ENCODE results near the gene COTL1.

Gene COTL1

DNA sequence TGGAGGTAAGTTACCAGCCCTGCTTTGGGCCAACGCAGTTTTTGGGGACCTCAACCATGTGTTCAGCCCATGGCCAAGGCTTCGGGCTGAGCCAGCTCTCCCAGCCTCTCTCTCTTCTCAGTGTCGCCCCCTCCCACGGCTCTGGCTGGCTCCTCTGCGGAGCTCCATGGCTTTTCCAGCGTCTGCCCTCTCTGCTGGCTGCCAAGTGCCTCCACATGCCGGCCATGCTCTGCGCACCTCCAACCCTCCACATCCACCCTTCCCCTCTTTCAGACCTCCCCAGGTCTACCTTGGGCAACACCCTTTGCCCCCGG is 23.2 kb downstream of the COTL1 start:
- no peak for DNase-seq

DNA sequence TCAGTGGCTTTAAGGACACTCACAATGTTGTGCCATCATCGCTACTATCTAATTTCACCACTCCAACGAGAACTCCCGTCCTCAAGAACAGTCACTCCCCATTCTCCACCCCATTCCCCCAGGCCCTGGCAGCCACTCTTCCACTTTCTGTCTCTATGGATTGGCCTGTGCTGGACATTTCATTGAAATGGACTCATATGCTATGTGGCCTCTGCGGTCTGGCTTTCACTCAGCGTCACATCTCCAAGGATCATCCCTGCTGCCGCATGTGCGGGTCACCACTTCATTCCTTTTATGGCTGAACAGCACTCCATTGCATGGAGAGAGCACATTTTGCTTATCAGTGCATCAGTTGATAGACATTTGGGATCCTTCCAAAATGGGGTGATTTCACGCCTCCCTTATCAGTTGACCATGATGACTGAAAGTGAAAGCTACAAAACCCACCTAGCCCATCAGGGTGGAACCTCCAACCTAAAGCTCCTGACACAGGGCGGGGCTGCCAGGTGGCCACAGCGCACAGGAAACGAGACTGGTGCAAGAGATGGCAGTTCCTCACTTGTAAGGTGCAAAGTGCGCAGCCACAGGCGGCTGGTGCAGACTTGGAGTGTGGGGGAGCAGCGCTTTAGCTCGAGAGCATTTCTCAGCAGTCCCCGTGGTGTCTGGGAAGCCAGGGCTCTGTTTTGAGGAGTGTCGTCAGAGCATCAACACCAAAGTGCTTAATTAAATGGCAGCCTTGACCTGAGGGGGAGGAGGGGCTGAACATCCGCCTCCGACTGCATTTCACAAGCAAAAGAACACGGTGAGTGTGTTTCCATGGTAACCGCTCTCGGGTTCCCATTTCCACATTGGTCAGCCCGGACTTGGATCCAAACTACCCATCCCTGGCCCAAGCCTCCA is 23.8 kb downstream of the COTL1 start:
- DNase-seq, result no peak

DNA sequence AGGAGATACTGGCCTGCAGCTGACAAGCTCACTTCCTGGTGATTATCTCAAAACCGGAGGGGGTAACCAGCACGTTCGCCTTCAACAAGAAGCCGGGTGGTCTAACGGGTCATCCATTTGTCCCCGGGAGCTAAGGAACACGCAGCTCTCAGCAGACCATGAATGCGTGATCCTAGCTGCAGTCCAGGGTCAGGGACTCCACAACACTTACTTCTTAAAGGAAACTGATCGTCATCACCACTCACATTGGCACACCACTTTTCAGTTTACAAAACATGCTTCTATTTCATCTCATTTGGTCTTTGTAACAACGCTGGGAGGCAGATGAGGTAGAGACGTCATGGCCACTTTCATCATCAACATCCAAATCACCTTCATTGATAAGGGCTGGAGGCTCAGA is 25.2 kb downstream of the COTL1 start:
- no peak for DNase-seq

DNA sequence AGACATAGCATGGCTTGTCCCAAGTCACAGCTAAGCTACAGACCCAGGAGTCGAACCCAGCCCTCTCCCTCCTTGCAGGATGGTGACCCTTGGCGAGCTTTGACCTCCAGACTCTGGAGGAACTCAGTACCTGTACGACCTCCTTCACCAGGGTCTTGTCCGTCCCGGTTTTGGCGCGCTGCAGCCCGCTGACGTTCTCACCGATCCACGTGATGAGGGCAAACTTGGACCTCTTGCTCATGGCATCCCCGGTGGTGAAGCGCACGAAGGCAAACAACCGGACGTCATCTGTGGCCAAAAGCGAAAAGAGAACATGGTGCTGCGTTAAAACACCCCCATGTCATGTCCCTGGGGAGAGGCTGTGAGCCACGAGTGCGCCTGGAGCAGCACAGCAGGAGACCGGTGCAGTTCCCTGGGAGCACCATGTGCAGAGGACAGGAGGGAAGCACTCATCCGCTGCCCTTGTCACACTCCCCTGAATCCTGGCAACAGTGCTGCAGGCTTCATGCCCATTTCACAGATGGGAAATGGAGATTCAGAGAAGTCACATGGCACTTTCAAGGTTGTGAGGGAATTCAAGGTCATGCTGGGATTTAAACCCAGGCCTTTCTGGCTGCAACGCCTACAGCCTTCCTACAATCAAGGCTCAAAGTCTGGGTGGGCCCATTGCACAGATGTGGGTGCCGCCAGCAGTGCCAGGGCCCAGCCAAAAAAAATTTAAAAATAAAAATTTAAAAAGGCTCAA is 27.7 kb downstream of the COTL1 start:
- DNase-seq, result no peak

DNA sequence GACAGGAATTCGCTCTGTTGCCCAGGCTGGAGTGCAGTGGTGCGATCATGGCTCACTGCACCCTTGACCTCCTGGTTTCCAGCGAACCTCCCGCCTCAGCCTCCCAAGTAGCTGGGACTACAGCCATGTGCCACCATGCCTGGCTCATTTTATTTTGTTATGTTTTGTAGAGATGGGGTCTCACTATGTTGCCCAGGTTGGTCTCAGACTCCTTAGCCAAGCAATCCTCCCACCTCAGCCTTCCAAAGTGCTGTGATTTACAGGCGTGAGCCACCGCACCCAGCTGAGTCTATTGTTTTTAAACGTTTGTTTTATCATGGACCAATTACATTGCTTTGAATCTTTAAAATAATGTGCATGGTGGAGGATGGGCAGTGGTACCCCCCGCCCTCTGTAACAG is 28.9 kb downstream of the COTL1 start:
- DNase-seq, result no peak

DNA sequence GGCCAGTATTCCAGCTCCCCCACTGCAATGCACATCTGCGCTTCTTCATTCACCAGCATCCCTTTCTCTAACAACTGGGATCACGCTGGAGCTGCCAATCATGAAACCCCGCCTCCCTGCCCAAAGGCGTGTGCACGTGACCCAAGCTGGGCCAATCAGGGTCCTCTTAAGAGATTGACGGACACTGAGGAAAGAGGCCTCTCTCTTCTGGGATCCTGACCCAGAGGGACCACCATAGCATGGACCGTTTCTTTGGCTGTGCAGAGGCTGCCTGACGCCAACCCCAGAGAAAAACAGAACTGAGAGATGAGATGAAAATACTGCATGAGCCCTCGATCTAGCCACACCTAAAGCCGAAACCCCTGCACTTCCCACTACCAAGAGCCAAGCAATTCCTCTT is 32.0 kb downstream of the COTL1 start:
- DNase-seq, result no peak

DNA sequence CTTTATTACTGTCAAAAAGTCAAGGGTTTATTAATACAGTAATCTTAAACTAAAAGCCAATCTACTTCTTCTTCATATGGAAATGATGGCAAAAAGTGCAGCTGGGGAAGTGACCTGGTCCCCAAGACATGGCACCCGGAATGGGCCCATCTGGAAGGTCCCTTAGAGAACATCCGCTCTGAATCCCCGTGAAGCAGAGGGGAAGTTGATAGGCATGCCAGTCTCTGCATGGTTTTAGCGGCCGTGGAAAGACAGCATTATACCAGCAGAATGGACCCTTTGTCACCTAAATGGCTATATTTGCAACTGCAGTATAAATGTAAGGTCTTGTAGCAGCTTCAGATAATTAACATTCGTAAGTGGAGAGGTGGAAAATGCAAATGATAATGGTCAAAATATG is 32.4 kb downstream of the COTL1 start:
- DNase-seq, result no peak

DNA sequence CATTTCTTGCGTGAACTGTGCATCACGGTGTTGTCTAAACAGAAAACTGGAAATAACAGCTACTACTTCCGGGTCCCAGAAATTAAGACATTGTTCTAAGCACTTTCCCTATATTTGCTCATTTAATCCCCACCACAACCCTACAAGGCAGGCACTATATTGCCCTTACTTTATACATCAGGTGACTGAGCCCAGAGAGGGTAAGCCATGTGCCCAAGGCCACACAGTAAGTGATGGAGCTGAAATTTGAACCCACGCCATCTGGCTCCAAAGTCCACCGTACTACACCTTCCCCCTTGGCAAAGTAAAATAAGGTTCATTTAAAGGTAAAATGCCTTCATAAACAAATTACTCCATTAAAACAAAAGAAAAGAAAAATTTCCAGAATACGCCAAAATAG is 33.2 kb downstream of the COTL1 start:
- no peak for DNase-seq

DNA sequence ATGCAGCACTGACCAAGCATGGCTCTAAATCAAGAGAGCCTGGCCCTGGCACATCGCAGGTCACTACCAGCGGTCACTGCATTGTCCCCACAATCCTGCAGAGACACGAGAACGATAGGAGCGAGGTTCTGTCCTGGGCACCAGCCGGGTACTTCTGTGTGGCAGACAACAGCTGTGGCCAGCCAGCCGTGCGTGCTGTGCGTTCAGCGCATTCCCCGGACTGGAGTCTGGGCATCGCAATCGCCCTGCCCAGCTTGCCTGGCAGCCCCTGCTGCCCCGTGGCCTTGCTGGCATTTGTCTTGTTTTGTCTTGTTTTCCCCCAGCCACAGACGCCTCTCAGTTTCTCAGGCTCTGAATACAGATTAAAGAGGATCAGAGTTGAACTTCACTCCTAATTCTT is 33.9 kb downstream of the COTL1 start:
- DNase-seq, result no peak

DNA sequence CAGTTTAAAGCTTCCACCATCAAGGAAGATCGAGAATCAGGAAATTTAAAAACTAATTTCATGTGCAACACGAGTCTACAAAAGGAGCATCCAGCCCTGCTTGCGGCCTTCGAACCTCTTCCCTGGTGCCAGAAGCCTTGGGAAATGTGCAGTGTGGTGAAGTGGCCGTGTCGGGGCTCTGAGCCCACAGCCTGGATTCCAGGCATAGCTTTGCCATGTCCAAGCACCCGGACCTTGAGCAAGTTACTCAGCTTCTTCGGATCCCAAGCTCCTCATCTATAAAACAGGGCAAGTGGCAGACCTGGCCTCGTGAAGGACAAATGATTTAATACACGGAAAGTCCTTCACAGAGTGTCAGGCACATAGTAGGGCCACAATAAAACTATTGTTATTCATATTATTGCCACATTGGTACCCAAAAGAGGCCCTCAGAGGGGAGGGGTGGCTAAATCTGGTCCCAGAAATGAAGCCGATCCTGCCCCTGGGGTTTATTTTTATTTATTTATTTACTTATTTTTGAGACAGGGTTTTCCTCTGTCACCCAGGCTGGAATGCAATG is 34.8 kb downstream of the COTL1 start:
- DNase-seq, result no peak

DNA sequence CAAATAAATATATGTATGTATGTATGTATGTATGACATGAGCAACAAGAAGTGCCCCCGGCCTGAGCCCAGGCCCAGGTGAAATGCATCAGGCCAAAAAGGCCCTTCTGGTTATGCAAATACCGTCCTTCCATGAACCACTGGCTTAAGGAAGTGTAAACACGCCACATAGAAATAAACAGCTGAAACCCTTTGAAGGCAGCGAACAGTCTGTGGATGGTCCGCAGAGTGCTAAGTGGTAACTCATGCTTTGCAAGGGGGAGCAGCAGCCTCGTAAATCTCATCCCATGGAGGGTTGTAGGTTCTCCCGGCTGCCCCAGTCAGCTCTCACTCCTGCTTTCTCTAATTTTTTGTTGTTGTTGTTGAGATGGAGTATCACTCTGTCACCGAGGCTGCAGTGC is 36.7 kb downstream of the COTL1 start:
- DNase-seq, result no peak

DNA sequence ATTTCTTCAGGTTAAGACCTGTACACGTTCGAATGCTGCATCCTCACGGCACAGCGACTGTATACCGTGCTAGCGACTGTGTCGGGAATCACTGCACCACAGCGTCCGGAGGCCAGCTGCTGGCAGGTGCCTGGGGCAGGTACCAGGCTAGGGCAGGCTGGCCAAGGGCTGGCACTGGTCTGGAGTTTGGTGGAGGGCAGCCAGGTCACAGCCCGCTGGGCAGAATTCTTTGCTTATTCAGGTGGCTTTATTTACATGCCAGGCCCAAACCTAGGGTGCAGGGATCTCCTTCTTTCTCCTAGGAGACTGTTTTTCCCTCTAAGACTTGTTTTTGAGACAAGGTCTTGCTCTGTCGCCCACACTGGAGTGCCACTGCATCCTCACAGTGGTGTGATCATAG is 37.9 kb downstream of the COTL1 start:
- DNase-seq, result no peak

DNA sequence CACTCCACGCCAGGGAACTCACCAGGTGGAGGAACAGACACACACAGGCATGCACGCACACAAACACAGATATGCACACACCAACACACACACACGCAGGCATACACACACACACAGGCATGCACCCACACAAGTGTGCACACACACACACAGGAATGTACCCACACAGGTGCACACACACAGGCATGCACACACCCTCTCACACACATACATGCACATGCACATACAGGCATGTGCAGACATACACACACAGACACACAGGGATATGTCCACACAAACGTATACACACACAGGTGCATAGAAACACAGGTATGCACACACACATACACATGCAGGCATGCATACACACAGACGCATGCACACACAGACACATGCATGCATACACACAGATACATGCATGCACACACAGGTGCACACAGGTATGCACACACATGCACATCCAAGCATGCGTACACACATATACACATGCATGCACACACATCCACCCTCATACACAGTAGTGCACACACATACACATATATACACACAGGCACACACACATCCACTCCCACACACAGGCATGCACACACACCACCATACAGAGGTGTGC is 39.2 kb downstream of the COTL1 start:
- DNase-seq, result no peak

DNA sequence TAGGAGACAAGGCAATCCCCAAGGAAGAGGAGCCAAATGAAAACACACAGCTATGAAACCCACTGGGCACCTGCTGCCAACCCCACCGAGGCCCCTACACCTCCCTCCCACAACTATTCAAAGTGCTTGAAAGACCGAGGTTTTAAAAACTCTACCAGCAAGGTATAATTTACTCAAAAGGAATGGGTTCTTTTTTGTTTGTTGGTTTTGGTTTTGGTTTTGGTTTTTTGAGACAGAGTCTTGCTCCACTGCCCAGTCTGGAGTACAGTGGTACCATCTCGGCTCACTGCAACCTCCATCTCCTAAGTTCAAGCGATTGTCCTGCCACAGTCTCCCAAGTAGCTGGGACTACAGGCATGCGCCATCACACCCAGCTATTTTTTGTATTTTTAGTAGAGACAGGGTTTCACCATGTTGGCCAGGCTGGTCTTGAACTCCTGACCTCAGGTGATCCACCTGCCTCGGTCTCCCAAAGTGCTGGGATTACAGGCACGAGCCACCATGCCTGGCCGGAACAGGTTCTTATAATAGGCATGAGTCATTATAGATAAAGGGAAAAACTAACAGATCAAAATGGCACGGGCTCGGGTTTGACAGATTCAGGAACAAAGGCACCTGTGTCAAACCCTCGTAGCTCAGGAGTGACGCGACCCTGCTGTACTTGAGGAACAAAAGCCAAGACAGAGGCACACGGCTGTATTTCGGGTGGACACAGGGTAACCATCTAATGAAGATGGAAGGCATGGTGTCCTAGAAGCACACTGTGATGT is 40.7 kb downstream of the COTL1 start:
- DNase-seq, result no peak

DNA sequence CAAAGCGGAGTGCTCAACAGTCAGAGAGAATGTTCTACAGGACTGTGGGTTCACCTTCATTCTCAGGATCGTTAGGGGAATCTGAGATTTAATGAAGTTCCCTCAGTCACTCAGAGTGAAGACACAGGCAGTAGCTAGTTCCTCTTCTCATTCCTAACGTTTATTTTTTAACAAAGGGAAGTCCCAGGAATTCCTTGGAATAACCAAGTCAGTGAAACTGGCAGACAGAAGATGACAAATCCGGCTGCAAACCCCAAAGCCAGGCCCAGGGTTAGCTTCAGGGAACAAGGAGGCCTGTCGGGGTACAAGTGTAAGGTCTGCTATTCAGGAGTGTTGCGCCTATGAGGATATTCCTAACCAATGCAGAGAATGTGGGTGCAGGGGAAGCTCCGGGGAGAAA is 42.0 kb downstream of the COTL1 start:
- DNase-seq, result no peak

DNA sequence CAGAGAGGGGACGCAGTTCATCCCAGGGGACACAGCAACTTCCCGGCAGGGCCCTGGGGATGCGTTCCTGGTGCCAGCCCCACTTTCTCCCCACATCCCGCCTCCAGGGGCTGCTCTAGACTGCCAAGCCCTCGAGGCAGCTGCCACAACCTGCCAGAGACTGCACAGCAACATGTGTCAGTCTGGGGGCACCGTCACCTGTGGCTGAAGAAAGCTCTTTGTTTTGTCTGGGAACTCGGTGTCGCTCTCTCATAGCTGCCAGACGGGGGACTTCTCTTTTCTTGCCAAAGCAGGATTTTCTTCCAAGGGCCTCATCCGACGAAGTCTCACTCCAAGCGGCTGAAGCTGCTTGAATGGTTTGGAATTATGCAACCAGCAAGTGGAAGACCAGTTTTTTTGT is 43.7 kb downstream of the COTL1 start:
- DNase-seq, result no peak

DNA sequence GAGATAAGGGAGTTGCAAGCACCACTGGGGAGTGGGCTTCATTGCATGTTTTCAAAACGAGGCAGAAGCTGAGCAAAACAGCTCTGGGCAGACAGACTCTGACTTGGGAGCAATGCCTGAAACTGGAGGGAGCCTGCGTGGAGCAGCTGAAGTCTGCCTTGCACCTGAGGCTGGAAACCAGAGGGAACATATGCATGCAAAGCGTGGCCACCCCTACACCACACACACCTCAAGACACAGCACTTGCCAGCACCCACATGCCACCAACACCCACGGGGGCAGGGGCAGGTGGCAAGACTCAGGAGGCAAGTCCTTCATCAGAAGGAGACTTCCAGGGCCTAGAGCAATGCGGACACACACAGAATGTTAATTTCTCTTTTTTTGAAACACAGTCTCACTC is 45.8 kb downstream of the COTL1 start:
- no peak for DNase-seq

DNA sequence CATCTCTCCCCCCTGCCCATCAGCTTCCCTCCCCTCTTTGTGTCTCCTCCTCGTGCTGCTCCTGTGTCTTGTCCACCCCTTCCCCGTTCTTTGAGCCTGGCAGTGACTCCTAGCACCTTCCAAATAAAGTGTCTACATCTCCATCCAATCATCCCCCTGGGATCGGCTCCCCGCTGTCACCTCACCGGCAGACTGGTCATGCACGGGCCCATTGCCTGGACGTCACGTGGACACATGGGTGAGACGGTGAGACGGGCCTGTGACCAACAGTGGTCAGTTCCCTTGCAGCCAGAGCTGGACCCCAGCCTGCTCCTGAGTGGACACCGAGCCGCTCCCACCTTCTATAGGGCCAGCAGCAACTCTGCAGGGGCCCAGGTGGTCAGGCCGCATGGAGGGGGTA is 46.4 kb downstream of the COTL1 start:
- no peak for DNase-seq

DNA sequence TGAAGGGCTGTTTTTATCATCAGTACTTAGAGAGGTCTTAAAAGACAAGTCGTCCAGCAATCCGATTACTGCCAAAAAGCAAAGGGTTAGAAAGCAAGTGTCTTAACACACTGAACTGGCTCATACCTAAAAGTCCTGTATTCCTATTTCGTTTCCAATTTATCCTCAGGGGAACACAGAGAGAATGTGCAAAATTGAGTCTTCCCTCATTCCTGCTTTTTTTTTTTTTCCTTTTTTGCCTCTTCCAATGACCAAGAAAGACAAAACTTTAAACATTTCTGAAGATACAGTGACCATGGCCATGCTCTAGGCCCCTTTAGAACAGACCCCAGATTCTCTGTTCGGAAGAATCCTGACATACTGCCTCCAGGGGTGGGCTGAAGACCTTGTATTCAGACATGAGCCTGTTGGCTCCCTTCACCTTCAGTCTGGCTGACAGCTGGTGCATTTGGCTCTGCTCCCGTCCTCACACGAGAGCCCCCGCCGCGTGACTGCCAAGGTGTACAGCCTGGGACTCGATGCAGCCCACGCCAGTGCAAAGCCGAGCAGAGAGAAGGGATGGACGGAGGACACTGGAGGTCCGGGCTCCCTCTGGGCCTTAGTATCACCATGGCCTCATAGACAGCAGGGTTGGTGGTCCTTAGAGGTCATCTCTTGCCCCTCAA is 47.0 kb downstream of the COTL1 start:
- peak; percentile 81 for DNase-seq

DNA sequence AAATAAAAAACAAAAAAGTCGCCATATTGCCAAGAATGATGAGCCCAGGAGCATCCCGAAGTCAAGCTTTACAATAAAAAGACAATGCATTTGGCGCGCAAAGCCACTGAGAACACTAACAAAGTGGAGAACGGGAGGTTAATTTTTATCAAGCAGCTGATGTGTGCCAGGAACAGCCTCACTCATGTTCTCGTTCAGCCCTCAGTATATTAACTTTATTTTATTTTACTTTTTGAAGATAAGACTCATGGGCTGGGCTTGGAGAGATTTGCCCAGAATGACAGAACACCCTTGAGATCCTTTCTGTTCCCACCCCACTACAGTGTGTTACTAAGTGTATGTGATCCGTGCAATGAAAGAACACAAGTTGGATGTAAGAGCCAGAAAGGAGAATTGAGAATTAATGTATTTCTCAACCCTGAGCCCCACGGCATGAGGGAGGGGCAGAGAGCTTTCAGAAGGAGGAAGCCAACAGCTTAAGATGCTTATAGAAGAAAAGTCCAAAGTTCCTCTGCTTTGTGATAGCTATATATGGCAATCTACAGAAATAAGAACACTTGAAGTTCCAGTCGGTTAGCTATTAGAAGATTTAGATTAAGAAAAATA is 48.4 kb downstream of the COTL1 start:
- no peak for DNase-seq

DNA sequence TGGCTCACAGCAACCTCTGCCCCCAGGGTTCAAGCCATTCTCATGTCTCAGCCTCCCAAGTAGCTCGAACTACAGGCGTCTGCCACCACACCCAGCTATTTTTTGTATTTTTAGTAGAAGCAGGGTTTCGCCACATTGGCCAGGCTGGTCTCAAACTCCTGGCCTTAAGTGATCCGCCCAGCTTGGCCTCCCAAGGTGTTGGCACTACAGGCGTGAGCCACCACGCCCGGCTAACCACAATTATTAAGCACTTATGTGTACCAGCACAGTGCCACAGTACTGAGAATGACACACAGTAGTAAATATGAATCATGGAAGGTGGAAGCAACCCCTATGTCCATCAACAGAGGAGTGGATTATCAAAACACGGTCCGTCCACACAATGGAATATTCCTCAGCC is 49.8 kb downstream of the COTL1 start:
- DNase-seq, result no peak

DNA sequence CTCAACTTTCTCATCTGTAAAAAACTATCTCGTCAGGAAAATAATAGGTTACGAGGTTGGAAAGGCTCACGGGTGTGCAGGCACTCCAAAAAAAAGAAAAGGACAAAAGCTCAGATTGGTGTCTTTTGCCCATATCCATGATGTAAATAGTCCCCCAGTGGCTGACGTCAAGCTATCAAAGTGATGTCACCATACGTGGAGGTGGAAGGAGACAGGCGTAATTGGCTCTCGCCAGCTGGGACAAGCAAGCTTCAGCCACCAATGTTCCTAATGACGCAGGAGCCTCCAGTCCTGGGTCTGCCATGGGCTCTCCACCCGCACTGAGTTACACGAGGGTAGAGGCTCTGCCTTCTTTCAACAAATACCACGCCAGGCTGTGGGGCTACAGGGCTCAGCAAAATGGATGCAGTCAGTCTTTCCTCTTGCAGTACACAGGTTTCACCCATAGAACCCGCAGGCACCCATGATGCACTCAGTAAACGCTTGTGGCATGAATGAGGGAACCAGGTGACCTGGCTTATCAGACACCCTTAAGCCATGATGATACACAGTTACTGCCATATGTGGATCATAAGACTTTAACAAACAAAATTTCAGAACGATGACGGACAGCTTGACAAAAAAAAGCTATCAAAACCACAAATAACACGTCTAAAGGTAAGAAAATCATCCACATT is 50.5 kb downstream of the COTL1 start:
- no peak for DNase-seq

Measured in NCI-H1092 (cell line).